Hepatocyte (in vitro differentiated cells): ENCODE measurements around the gene PTGES3L. TPM values are rescaled to one million over a fixed set of nuclear protein-coding genes. Genes with fewer than 3 reads are reported as not detected.
"Not testable (repeated sequence)": the region's sequence is repeated elsewhere in the genome, so short reads cannot be mapped to it uniquely, and the experiment has no call there.

Experiments used
- DNase-seq: peaks from one replicate; pipeline ENCODE4 v3.0.0-alpha.2; 2016; ENCODE audit warnings: low spot score
- H2AFZ ChIP-seq: fragments of 200-600 bp; sonication (generic); 2 replicates; pipeline ENCODE4 v1.6.0; 2016; ENCODE audit warnings: antibody characterized with exemption, mild to moderate bottlenecking
- H3K27ac ChIP-seq: fragments of 200-600 bp; sonication (generic); 2 replicates; pipeline ENCODE4 v1.5.1; 2016; ENCODE audit warnings: mild to moderate bottlenecking
- H3K27me3 ChIP-seq: fragments of 200-600 bp; sonication (generic); 2 replicates; pipeline ENCODE4 v1.6.1; 2016
- H3K36me3 ChIP-seq: fragments of 200-600 bp; sonication (generic); replicated peaks from 2 replicates; pipeline ENCODE4 v1.5.1; 2016; ENCODE audit warnings: low read depth; ENCODE audit not compliant: insufficient read depth
- H3K4me1 ChIP-seq: fragments of 200-600 bp; sonication (generic); 2 replicates; pipeline ENCODE4 v1.5.1; 2016; ENCODE audit warnings: mild to moderate bottlenecking, moderate library complexity; ENCODE audit not compliant: insufficient read depth
- H3K4me2 ChIP-seq: fragments of 200-600 bp; sonication (generic); 2 replicates; pipeline ENCODE4 v1.6.0; 2016
- H3K4me3 ChIP-seq: fragments of 200-600 bp; sonication (generic); 2 replicates; pipeline ENCODE4 v1.5.1; 2016; ENCODE audit warnings: mild to moderate bottlenecking
- H3K79me2 ChIP-seq: fragments of 200-600 bp; sonication (generic); 2 replicates; pipeline ENCODE4 v1.6.0; 2017; ENCODE audit warnings: mild to moderate bottlenecking
- H3K9me2 ChIP-seq: fragments of 200-600 bp; sonication (generic); replicated peaks from 2 replicates; pipeline ENCODE4 v1.6.0; 2017; ENCODE audit warnings: mild to moderate bottlenecking; ENCODE audit not compliant: insufficient read depth
- H3K9me3 ChIP-seq: fragments of 200-600 bp; sonication (generic); 2 replicates; pipeline ENCODE4 v1.5.1; 2016; ENCODE audit warnings: low read depth, mild to moderate bottlenecking
- H4K20me1 ChIP-seq: fragments of 200-600 bp; sonication (generic); 2 replicates; pipeline ENCODE4 v1.6.0; 2016; ENCODE audit warnings: mild to moderate bottlenecking; ENCODE audit not compliant: insufficient read depth, poor library complexity, severe bottlenecking
- CTCF ChIP-seq: fragments of 200-600 bp; sonication (generic); IDR thresholded peaks from 2 replicates; pipeline ENCODE4 v1.5.1; 2016; ENCODE audit warnings: antibody characterized with exemption, mild to moderate bottlenecking; ENCODE audit not compliant: poor library complexity
- EZH2 ChIP-seq: fragments of 200-600 bp; sonication (generic); IDR thresholded peaks from 2 replicates; pipeline ENCODE4 v1.6.1; 2016; ENCODE audit warnings: antibody characterized with exemption, mild to moderate bottlenecking, borderline replicate concordance
- EZH2phosphoT487 ChIP-seq: fragments of 200-600 bp; sonication (generic); IDR thresholded peaks from one replicate; pipeline ENCODE4 v1.6.1; 2018; ENCODE audit warnings: antibody characterized with exemption, mild to moderate bottlenecking, low read depth, moderate library complexity; ENCODE audit not compliant: unreplicated experiment, severe bottlenecking
- WGBS: methylation state at CpG from one replicate; pipeline ENCODE4 v1.1.6; 2016; ENCODE audit warnings: low lambda C conversion rate; ENCODE audit errors: missing lambda C conversion rate; 5-methylcytosine and 5-hydroxymethylcytosine counted together
- polyA plus RNA-seq: library from polyadenylated mRNA; unstranded; fragments of >200 nt; fragmentation: Nextera tagmentation; extraction: Ambion mirVana; gene quantifications from 2 replicates; pipeline ENCODE4 v1.2.1, GENCODE V29; 2016
- total RNA-seq: library from RNA; depleted of rRNA; stranded (reverse); fragments of >200 nt; gene quantifications from 2 replicates; pipeline ENCODE4 v1.2.3, GENCODE V29; 2014

PTGES3L gene
- total and polyA plus RNA-seq, 2 experiments from 2014 or later: 0.40 to 2.4 TPM

GRCh38 chr17:42999003-42999525 lies 19.2 kb upstream of the PTGES3L start:
- no peak for TF ChIP-seq EZH2phosphoT487
- no peak for TF ChIP-seq CTCF
- TF ChIP-seq EZH2: no peak
- WGBS: 14% methylated on average over 8 of the region's 10 CpGs
- no peak overlapping the region for H2AFZ ChIP-seq
- H3K9me2 ChIP-seq: no peaks in the 10 kb centered on the region
- H3K36me3 ChIP-seq: no peaks in the 10 kb centered on the region
- peak overlapping the region; percentile 93 for H3K4me2 ChIP-seq
- no peaks in the 10 kb centered on the region for H3K27me3 ChIP-seq
- DNase-seq: no peak
- H4K20me1 ChIP-seq: peaks cover 12% of the 10 kb centered on the region
- peak overlapping the region; percentile 38 for H3K4me3 ChIP-seq
- peaks cover 12% of the 10 kb centered on the region for H3K4me1 ChIP-seq
- no peaks in the 10 kb centered on the region for H3K9me3 ChIP-seq
- H3K27ac ChIP-seq: peak overlapping the region; percentile 93
- H3K79me2 ChIP-seq: peaks cover 36% of the 10 kb centered on the region

- Histone ChIP-seq H2AFZ (peak within 1 kb of the TSS; percentile 18), H3K27me3 (no peaks in the 10 kb centered on the region)
- WGBS: 1% methylated on average over 49 of the region's 49 CpGs
Measured at GRCh38 chr17:42997984-42998938, 18.4 kb upstream of the PTGES3L start, which contains the start of gene RPL27. Gene RPL27 (plus strand): TSS chr17:42998419. CDS start chr17:42998751, 332 bp downstream.

GRCh38 chr17:42997390-42997983 lies 17.6 kb upstream of the PTGES3L start:
- Histone ChIP-seq H2AFZ (peak overlapping the region; percentile 18), H3K79me2 (peaks cover 36% of the 10 kb centered on the region), H3K27me3 (no peaks in the 10 kb centered on the region), H4K20me1 (peaks cover 12% of the 10 kb centered on the region), H3K36me3 (no peaks in the 10 kb centered on the region), H3K4me3 (no peak overlapping the region), H3K4me2 (peak overlapping the region; percentile 66), H3K9me3 (no peaks in the 10 kb centered on the region), H3K9me2 (no peaks in the 10 kb centered on the region), H3K4me1 (peaks cover 12% of the 10 kb centered on the region), H3K27ac (peak overlapping the region; percentile 36)
- 30% methylated on average over 5 of the region's 5 CpGs for WGBS
- no peak for TF ChIP-seq EZH2
- TF ChIP-seq EZH2phosphoT487: no peak
- TF ChIP-seq CTCF: no peak
- no peak for DNase-seq

More at GRCh38 chr17:42997984-42998938, 18.4 kb upstream of the PTGES3L start, which contains the start of gene RPL27:
- Histone ChIP-seq H3K4me2 (peak within 1 kb of the TSS; percentile 93), H4K20me1 (peaks cover 12% of the 10 kb centered on the region), H3K36me3 (no peaks in the 10 kb centered on the region), H3K9me3 (no peaks in the 10 kb centered on the region), H3K9me2 (no peaks in the 10 kb centered on the region), H3K4me1 (peaks cover 12% of the 10 kb centered on the region), H3K79me2 (peaks cover 36% of the 10 kb centered on the region), H3K27ac (peak within 1 kb of the TSS; percentile 93), H3K4me3 (peak within 1 kb of the TSS; percentile 38)
- peak; percentile 77 for TF ChIP-seq CTCF
- TF ChIP-seq EZH2: no peak
- peak; percentile 99 for DNase-seq

- not testable (repeated sequence) for H3K9me3 ChIP-seq, H3K9me2 ChIP-seq, H3K27ac ChIP-seq, H3K4me1 ChIP-seq, H3K36me3 ChIP-seq, DNase-seq, H4K20me1 ChIP-seq, H3K79me2 ChIP-seq, H2AFZ ChIP-seq, H3K4me2 ChIP-seq, H3K4me3 ChIP-seq, H3K27me3 ChIP-seq
- WGBS: 91% methylated on average over 9 of the region's 10 CpGs
Measured at GRCh38 chr17:42993913-42994312, 14.0 kb upstream of the PTGES3L start.
